ENCODE results near the gene LUZP2.

The LUZP2 gene

DNA sequence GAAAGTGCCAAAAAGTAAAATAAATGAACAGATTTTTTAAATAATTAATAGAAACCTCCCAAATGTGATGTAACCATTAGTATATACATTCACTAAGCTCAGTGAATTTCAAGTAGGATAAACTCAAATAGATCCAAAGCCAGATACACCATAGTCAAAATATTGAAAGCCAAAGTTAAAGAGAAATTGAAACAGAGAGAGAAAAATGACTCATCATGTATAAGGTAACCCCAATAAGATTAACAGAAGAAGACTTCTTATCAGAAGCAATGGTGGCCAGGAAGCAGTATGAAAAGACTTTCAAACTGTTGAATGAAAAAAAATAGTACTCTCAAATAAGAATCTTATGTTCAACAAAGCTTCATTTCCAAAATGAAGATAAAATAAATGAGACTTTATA lies 70.5 kb downstream of the LUZP2 start:
- no peak for DNase-seq (ENCODE audit: low read depth, low spot score)

DNA sequence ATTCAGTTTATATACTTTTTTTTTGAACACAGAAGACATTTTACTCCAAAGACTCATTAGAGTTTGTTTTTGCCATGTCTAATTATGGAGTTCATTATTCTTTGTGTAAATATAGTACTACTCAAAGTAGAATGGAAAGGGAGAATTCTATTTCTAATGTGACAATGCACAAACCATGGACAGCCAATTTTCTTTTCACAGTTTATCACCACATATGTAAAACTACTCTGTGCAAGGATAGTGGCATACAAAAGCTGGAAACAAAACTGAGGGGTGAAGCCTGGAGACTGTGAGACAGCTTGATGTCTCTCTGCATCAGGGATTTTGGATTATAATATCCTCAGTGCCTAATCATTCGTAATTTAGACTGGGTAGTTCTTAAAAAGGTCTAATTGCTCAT lies 75.5 kb downstream of the LUZP2 start:
- DNase-seq (ENCODE audit: low read depth, low spot score): no peak

DNA sequence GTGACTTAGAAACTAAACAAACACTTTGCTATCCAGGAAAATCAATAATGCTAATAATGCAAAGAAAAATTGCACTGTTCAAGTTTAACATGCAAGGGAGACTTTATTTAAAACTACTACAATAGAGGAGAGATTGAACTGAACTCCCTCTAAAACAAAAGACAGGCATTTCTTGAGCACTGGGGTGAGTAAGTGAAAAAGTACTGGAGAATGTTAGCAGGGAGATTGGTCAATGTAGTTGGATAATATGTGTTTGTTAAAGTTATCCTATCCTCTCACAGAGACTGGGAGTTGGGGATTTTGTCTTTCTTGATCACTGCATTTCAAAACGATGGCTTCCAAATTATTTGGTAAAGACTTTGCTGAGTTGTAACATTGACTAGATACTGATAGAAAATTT lies 77.6 kb downstream of the LUZP2 start:
- no peak for DNase-seq (ENCODE audit: low read depth, low spot score)

DNA sequence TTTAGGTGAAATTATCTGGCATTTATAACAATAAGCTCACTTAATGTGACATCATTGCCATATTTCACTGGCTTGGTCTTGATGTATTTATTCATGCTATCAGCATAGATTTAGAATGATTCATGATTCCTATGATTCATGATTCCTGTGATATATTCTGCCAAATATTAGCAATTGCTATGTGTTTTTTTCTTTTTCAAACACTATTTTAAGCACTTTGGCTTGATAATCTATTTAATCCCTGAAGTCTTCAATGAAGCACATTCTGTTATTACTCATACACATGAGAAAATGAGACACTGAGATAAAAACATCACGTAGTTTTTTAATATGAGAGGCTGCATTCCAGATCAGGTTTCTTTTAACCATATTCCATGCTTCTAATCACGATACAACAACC lies 78.5 kb downstream of the LUZP2 start:
- DNase-seq (ENCODE audit: low read depth, low spot score): no peak

DNA sequence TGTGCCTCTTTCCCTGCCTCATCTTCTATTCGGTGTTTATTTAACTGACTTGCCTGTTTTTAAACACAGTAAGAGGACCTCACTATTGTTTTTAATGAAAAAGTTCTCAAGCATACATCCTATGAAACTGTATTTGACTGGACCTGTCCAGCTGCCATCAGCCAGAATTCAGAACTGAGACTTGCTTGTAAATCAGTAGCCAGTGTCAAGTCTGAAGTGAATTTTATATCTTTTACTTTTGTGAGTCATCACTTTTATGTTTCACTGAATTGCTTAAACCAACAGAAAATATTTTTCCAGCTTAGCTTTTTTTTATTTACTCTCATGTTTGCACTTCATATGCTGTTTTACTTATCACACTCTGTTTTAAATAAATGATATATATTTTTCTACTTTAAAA lies 88.3 kb downstream of the LUZP2 start:
- DNase-seq (ENCODE audit: low read depth, low spot score): no peak

DNA sequence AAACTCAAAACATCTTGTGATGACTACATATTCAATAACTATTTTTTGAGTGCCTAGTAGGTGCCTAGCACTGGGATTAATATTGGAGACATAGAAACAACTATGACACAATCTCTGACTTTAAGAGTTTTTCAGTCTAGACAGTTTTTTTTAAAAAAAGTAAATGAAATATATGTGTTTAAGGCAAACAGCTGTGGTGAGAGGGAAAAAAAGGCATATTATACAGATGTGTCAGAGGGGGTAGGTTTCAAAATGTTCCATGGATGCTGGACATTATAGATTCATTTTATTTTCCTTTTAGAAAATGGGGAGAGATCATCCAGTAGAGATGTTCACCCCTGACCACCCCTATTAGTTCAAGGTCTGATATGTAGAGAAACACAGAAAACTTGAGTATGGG lies 90.8 kb downstream of the LUZP2 start:
- no peak for DNase-seq (ENCODE audit: low read depth, low spot score)

DNA sequence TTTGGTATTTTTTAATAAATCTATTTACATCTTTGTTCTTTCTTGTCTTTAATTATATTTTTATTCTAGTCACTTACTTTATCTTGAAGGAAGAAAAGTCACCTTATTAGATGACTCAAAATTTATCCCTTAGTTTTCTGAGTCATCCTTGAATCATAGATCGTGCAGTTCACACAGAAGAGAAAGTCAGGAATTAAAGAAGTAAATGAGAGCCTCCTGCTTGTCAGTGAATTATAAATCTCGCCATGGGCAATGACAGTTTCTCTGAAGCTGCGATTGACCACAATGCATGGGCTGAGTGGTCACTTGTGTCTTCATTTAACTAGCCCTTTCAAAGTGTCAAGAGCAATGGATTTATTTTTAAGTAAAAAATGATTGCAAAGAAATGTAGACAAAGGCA lies 91.2 kb downstream of the LUZP2 start:
- no peak for DNase-seq (ENCODE audit: low read depth, low spot score)

DNA sequence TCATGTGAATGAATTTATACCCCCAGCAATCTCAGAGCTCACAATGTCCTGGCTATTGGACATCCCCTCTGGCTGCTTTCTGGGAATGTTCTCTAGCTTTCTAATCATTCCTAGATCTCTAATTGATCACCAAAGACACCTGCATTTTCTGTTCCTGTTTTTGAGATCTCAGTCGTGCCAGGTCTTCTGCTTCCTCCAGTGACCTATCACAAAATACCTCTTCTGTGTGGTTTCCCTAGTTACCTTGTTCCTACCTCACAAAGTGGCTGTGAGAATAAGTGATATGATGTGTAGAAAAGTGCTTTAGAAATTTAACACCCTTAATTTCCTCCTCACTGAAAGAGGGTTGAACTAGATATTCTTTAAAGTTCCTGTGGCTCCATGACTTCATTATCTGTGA lies 92.2 kb downstream of the LUZP2 start:
- DNase-seq (ENCODE audit: low read depth, low spot score): no peak

DNA sequence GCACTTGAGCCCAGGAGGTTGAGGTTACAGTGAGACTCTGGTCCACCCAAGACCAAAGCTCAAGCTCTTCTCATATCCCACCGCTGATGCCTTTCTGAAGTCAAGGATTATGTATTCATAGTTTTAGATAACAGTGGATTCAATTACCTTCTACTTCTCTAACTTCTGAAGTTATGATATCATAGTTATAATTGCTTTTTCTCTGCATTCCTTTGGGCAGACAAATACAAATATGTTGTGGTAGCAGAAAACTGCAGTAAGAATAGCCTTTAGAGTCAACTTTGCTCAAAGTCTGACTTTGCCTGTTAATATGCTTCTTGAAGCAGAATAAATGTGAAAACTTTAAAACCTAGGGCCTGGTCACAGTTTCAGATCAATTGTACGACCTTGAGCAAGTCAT lies 94.4 kb downstream of the LUZP2 start:
- DNase-seq (ENCODE audit: low read depth, low spot score): no peak

DNA sequence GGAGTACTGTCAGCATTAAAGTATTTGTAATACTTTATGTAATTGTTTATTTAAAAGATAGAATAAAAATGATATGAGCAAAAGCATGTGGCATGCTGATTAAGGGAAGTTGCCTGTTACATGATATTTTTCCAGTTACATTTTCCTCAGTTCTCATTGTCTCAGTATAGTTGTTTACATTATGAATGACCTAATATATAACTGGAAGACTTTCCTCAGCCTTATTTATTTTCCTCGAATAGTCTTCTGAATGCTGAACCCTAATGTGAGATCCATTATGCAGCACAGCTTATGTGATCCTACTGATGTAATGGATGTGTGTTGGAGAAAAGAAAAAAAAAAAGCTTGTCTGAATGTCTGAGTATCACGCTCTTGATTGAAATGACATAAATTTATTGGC lies 95.5 kb downstream of the LUZP2 start:
- DNase-seq (ENCODE audit: low read depth, low spot score): no peak

DNA sequence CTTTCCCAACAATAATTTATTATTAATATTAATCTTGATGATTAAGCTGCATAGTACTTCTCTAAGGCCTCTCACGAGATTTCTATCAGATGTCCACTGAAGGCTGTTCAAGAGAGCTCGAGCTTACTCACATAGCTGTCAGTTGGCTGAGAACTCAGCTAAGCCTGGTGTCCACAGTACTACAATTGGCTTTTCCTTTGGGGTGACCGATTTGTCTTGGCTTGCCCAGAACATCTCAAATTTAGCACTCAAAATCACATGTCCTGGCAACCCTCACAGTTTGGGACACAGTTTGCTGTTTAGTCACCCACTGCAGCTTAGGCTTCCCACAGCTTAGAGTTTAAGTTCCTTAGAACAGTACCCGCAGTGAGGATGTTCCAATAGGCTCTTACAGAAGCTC lies 96.5 kb downstream of the LUZP2 start:
- no peak for DNase-seq (ENCODE audit: low read depth, low spot score)

DNA sequence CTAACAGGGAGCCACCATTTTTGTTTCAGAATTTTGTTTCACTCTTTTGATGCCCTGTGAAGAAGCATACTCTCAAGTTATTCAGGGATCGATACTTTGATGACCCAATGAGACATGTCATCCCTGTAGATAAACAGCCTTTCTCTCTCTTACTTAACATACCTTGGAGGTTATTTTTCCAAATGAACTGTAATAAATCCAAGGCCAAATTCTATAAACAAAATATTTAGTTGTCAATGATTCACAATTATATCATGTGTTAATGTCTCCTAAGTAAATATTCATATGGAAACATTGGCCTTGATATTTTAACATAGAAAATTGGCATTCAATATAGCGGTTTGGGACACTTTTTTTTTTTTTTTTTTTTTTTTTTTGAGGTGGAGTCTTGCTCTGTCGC lies 97.5 kb downstream of the LUZP2 start:
- DNase-seq (ENCODE audit: low read depth, low spot score): no peak

DNA sequence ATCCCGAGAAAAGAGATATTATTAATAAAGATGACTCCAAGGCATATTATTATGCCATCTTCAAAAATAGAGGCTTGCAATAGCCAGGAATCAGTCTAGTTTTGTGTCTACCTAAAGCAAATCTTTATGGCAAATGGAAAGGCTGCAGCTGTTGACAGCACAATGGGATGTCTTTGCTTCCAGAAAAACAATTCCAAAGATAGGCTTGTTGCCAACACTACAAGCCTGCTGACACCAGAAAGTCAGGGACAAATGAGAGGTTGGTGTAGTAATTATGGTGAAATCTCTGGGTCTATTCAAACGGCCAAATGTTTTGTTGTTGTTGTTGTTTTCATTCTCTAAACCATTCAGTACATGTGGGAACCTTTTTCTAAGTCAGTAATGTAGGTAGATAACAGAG lies 101.8 kb downstream of the LUZP2 start:
- no peak for DNase-seq (ENCODE audit: low read depth, low spot score)

DNA sequence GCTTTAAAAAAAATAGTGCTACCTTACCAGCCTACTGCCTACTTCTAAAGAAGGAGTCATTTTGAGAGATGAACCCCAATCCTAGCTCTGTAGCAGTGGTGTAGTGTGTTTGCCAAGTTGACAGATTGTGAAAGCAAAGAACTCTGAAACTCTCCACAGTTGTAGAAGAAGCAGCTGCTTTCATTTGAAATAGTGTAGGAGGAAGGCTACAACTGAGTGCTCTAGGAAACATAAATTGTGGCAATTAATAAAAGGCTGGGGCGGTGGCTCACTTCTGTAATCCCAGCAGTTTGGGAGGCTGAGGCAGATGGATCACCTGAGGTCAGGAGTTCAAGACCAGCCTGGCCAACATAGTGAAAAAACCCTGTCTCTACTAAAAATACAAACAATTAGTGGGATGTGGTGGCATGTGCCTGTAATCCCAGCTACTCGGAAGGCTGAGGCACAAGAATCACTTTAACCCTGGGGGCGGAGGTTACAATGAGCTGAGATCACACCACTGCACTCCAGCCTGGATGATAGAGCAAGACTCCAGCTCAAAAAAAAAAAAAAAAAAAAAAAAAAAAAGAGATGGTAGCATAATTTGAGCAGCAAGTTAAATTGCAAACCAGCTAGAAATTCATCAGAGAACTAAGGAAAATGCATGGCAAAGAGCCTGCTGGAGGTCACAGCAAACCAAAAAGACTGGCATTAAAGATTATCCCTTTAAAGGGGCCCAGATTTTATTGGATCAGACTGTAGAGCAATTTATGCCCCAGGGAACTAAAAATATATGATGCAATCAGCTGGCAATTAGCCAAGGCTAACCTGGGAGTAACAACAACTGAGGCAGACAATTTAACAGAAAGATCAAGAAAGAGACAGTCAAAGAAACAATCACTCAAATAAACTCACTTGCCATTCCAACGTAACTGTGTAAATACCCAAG lies 112.6 kb downstream of the LUZP2 start:
- DNase-seq (ENCODE audit: low read depth, low spot score): no peak

DNA sequence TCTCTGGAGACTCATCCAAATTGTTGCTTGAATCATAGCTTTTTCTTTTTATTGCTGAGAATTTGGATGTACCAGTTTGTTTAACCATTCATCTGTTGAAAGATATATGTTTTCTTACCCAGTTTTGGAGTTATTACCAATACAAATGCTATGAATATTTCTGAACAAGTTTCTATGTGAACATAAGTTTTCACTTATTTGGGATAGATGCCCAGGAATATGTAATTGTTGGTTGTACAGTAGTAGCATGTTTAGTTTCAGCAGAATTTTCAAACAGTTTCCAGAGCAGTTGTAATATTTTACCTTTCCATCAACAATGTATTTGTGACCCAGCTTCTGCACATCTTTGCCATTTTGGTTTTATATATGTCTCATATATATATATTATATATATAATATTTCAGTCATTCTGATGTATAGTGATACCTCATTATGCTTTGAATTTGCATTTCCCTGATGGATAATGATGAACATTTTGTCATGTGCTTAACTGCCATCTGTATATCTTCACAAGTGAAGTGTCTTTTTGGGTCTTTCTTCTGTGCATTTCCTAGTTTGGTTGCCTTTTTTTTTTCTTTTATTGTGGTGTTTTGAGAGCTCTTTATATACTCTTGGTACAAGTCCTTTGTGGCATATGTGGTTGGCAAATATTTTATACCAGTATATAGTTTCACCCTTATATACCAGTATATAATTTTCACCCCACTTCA lies 118.8 kb downstream of the LUZP2 start:
- no peak for DNase-seq (ENCODE audit: low read depth, low spot score)

DNA sequence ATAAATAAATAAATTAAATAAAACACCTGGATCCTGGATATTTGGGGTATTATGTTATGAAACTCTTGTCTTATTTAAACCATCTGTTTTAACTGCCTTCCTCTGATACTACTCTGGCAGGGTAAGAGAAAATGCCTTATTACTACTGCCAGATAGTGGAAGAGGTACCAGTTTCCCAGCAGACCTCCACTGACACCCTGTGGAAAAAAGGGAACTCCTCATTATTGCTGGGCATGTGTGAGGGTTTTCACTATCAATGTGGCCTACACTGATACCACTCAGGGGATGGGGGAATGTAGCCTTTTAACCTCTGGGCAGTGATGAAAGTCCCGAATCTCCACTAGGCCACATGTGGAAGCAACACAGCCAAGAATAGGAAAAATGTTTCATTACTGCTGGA lies 121.0 kb downstream of the LUZP2 start:
- DNase-seq (ENCODE audit: low read depth, low spot score): no peak

DNA sequence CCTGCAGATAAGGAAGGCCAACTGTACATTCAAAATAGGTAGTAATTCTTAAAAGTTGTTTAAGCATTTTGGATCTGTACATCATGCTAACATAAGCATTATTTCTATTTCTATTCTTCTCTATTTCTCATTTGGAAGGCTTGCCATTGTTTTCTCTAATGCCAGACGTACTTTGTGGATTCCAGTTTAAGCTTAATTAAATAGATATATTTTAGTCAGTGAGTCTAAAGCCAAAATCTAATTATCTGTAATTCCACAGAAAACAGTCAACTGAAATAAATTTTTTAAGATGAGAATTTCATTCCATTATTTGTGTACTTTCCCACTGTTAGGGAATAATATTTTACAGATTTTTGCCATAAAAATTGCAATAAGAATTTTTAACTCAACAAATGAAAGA lies 123.0 kb downstream of the LUZP2 start:
- DNase-seq (ENCODE audit: low read depth, low spot score): no peak

DNA sequence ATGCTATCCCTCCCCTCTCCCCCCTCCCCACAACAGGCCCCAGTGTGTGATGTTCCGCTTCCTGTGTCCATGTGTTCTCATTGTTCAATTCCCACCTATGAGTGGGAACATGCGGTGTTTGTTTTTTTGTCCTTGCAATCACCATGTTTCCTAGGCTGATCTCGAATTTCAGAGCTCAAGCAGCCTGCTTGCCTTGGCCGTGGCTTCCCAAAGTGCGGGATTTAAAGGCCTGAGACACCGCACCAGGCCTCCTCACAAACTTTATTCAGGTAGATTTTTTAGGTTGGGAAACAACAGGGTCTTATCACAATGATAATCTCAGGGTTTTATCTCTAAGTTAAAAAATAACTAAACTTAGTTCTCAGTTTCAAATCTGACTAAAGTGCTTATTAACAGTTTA lies 125.4 kb downstream of the LUZP2 start:
- DNase-seq (ENCODE audit: low read depth, low spot score): no peak

DNA sequence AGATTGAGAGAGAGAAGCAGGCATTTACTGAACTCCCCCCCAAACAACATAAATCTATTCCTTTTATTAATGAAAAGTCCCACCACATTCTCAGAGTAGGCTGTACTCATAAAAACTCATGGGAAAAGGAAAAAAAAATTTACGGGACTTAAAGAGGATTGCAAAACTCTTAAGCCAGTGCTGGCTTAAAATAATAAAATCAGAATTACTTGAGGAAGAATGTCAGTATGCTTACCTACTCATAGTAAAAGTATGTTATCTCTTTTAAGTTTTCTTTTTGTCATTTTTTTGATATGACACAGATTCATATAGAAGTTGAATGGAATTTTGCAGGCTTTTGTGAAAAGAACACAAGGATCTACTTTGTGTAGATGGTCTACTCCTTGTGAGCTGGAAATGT lies 126.3 kb downstream of the LUZP2 start:
- no peak for DNase-seq (ENCODE audit: low read depth, low spot score)

DNA sequence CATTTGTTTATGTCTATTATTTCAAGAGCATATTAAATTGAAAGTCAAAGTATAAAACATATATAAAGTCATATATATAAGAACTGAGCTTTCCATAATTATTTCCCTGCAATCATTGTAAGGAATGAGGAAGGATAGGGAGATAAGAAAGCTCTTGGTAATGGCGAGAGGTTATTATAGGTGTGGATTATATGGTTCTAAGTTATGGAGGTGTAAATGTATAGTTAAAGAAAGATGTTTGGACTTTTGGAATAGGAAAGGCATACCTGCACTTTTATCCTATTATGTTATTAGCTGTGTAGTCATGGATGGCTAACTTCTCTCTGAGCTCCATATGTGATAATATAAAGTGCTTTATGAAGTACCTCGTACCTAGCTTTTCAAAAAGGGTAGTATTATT lies 127.6 kb downstream of the LUZP2 start:
- DNase-seq (ENCODE audit: low read depth, low spot score): no peak

DNA sequence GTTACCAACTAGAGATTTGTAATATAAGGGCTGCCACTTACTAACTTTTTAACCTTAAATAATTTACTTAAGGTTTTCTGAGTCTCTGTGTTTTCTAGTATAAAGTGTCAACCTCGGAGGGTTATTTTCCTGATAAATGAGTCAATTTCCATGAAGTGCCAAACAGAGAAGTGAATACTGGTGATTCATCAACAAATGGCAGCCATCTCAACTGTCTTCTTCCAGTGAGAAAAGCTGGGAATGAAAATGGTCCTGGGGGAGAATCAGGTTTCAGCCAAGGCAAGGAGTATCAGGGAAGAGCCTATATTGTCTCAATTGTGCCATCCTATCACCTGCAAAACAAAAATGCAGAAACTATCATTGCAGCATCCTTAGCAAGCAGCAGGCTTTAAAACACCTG lies 129.1 kb downstream of the LUZP2 start:
- DNase-seq (ENCODE audit: low read depth, low spot score): no peak

DNA sequence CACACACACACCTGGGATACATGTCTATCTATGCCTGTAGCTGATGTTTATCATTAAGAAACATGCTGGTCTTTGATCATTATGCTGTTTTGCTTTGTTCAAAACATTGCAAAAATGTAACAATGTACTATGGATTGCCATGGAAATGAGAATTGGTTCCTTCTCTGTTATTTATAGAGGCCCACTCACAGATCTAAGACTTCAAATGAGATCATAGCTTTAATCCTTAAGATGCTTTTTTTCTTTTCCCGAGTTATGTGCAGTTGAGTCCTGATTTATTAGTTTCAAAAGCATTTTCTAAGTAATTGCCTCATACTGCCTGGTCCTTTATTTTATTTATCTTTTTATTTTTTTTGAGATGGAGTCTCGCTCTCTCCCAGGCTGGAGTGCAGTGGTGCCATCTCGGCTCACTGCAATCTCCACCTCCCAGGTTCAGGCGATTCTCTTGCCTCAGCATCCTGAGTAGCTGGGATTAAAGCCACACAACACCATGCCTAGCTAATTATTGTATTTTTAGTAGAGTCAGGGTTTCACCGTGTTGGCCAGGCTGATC lies 131.4 kb downstream of the LUZP2 start:
- no peak for DNase-seq (ENCODE audit: low read depth, low spot score)

DNA sequence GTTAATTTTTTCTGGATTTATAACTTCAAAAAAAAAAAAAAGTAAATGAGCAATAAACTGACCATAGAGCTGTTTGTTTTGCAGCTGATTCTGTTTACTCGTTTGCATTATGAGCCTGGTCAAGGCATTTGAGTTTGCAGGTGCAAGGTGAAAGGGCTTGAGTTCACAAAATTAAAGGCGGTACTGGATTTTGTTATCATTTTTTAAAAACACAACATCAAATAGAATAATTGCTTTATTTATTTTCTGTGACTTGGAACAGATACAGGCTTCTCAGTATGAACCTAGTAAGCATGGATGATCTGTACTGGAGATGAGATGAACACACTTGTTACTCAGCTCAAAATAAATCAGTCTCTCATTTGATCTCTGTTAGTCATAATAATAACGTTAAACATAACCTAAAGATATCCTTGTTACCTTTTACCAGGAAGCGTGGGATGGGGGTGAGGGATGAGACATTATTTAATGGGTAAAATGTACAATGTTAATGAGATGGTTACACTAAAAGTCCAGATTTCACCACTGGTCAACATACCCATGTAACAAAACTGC lies 137.8 kb downstream of the LUZP2 start:
- DNase-seq (ENCODE audit: low read depth, low spot score): no peak
